Mesodermal cell (in vitro differentiated cells): ENCODE measurements around the gene CCND2.
A peak's percentile ranks its signal among the peaks of the same experiment; 100 is the strongest.

Experiments
- H3K27ac ChIP-seq: 2 replicates; pipeline ENCODE4 v1.7.0; 2013; ENCODE audit warnings: mild to moderate bottlenecking, low read depth, low read length, moderate library complexity; ENCODE audit not compliant: severe bottlenecking
- H3K36me3 ChIP-seq: 2 replicates; pipeline ENCODE4 v1.7.1; 2013; ENCODE audit warnings: mild to moderate bottlenecking, low read length, moderate library complexity; ENCODE audit not compliant: control insufficient read depth, insufficient read depth
- H3K4me1 ChIP-seq: one replicate; pipeline ENCODE4 v1.7.1; 2013; ENCODE audit warnings: mild to moderate bottlenecking, low read length; ENCODE audit not compliant: insufficient read depth, control insufficient read depth, poor library complexity, severe bottlenecking
- H3K4me3 ChIP-seq: 2 replicates; pipeline ENCODE4 v1.7.0; 2013; ENCODE audit warnings: low read length, control low read depth, mild to moderate bottlenecking; ENCODE audit not compliant: insufficient read depth, poor library complexity, severe bottlenecking; ENCODE audit errors: extremely low read depth
- H3K9me3 ChIP-seq: 2 replicates; pipeline ENCODE4 v1.7.1; 2013; ENCODE audit warnings: mild to moderate bottlenecking, low read length, moderate library complexity; ENCODE audit not compliant: control insufficient read depth
- WGBS, 2 experiments: methylation state at CpG; one replicate each; pipeline ENCODE4 v1.1.5; 2013; ENCODE audit warnings: missing lambda C conversion rate in 2 of 2; ENCODE audit not compliant: insufficient coverage in 2 of 2; 5-methylcytosine and 5-hydroxymethylcytosine counted together

Gene CCND2

DNA sequence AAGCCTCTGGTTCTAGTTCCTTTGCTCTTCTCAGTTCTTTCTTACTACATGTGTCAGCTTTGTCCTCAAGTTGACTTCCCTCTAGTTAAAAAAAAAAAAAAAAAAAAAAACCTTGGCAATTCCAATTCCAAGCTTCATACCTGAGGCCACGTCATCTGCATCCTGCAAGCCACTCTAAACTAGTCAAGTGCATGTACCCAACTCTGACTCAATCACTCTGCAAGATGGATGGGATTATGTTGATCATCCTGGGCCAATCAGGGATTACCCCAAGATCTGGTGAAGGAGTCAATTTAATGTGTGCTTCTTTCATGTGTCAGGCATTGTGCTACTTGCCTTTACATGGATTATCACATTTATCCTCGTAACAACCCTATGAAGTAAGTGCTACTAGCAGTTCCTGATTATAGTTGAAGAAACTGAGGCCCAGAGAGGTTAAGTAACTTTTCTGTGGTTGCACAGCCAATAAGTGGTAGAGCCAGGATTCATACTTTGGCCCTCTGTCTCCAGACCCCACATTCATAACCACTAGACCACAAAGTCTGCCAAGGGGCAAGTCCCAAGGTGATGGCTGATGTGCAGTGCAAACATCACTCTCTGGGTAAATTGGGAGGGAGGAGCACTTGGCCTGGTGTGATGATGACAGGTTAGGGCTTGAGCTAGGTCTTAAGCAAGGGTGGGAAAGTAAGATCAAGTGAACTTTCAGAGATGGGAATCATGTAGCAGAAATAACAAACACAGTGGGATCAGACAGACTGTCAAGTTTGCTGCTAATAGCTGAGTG, 17.3 kb upstream of the CCND2 start:
- H3K36me3 ChIP-seq, result no peaks in the 10 kb centered on the region
- WGBS, 2 experiments, result 100% methylated on average over 2 of the region's 2 CpGs; no CpG with 5 or more reads in 1 of the 2 experiments
- H3K9me3 ChIP-seq, result peaks cover 6% of the 10 kb centered on the region
- peaks cover 4% of the 10 kb centered on the region for H3K4me1 ChIP-seq
- H3K4me3 ChIP-seq, result no peak overlapping the region
- no peak overlapping the region for H3K27ac ChIP-seq

DNA sequence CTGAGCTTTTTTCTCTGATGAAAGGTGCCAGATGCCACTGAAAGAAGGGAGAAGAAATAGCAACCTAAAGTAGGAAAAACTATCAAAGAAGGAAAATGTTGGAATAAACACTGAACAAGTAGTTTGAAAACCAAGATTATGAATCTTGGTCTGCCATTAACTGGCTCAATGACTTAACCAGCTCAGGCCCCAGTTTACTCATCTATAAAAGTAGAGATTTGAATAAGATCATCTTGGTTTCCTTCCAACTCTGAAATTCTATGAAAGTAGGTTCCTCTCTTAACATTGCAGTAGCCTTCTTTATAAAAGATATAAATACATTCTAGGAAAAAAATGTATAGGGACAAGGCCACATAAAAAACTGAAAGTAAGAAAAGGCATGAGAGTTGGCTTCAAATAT, 16.1 kb upstream of the CCND2 start:
- H3K4me3 ChIP-seq, result no peak overlapping the region
- H3K27ac ChIP-seq, result no peak overlapping the region
- no peaks in the 10 kb centered on the region for H3K36me3 ChIP-seq
- H3K4me1 ChIP-seq, result no peaks in the 10 kb centered on the region
- H3K9me3 ChIP-seq, result peaks cover 6% of the 10 kb centered on the region

DNA sequence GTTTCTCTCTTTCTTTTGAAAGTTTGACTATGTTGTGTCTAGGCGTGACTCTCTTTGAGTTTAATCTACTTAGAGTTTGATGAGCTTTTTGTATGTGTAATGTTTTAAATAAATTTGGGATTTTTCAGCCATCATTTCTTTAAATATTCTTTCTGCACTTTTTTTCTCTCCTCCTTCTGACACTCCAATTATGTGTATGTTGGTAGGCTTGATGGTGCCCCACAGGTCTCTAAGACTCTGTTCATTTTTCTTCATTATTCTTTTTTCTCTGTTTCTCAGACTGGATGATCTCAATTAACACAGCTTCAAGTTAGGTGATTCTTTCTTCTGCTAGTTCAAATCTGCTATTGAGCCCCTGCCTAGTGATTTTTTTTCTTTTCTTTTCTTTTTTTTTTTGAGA, 14.5 kb upstream of the CCND2 start:
- Histone ChIP-seq H3K4me1 (no peaks in the 10 kb centered on the region), H3K36me3 (no peaks in the 10 kb centered on the region), H3K27ac (no peak overlapping the region), H3K4me3 (no peak overlapping the region), H3K9me3 (peaks cover 6% of the 10 kb centered on the region)
- WGBS, 2 experiments, result no CpG with 5 or more reads among the region's 1 CpG

DNA sequence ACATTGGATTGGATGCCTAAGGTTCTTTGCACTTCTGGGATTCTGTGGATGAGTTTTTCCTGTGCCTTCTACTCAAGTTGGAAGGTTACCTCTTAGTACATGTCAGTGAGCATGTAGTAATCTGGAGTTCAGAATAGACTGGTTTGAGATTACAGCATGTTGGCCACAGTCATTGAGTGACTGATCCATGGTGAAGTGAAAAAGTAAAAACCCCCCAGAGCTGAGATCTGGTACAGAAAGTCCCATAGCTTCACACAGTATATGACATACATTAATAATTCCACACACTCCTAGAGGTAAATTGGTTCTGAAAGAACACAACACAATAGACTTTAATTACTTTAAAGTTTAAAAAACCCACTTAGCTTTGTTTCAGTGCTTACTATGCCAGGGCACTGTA, 11.9 kb upstream of the CCND2 start:
- peaks cover 6% of the 10 kb centered on the region for H3K9me3 ChIP-seq
- no peaks in the 10 kb centered on the region for H3K36me3 ChIP-seq
- peaks cover 7% of the 10 kb centered on the region for H3K4me1 ChIP-seq
- no peak overlapping the region for H3K4me3 ChIP-seq
- no peak overlapping the region for H3K27ac ChIP-seq

DNA sequence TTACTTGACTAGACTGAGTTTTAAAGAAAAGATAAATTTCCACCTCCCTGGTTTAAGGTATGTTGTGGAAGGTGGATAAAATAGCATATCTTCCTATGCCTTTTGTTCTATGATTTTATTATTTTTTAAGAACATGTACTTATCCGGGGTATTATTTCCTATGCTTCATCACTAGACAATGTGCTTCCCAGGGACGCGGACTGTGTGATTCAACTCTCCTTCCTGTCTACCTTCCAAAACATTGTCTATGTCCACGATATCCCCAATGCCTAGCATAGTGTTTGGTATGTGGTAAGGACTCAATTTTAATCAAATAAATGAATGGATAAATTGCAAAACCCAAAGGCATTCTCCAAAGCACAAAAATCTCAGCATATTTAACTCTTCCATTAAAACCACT, 8.3 kb upstream of the CCND2 start:
- Histone ChIP-seq H3K4me3 (no peak overlapping the region), H3K9me3 (no peaks in the 10 kb centered on the region), H3K27ac (no peak overlapping the region), H3K36me3 (no peaks in the 10 kb centered on the region), H3K4me1 (peaks cover 14% of the 10 kb centered on the region)
- WGBS, 2 experiments, result no CpG with 5 or more reads among the region's 4 CpGs

DNA sequence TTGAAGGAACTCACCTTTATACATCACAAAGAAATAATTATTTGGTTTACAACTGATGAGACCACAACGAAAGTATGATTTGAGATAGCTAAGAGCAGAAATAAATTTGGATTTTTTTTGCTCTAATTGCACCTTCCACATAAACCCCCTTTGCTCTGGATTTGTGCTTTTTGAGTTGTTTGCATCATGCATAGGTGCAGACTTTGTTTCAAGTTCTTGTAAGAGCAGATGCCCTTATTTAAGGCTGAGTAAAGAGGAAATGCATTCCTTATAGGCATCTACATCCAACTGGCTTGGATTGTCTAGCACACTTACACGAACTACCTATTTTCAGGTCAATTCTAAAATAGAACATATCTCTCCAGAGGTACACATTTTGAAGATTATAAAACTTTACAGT, 6.6 kb upstream of the CCND2 start:
- WGBS, 2 experiments, result 60 to 88% methylated on average over 1 of the region's 2 CpGs
- no peak overlapping the region for H3K27ac ChIP-seq
- no peaks in the 10 kb centered on the region for H3K36me3 ChIP-seq

DNA sequence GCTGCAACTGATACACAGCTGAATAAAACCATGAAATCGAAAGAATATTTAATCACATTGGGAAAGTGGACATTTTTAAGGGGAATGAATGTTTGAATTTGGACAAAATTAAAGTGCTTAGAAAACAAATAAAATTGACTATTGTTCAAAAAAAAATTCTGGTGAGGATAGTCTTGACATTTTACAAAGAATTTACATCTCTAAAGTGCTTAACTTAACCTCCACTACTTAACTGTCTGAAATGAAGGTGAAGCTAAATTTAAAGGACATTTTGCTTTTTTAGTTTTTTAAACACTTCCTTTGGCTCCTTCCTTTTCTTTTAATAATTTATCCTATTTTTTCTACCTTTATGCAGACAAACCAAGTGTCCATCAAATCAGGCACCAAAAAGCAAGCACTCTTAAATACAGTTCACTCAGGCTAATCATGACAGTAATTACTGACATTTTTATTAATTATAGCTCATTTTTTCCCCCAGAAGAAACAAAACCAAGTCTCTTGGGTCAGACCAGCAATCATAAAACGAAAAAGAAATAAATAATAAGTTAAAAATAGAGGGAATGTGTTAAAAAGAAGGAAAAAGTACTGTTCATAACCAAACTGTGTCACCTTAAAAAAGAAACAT, 5.7 kb upstream of the CCND2 start:
- Histone ChIP-seq H3K4me1 (peaks cover 17% of the 10 kb centered on the region), H3K27ac (no peak overlapping the region), H3K36me3 (no peaks in the 10 kb centered on the region), H3K9me3 (no peaks in the 10 kb centered on the region), H3K4me3 (no peak overlapping the region)
- no CpG with 5 or more reads among the region's 2 CpGs for WGBS, 2 experiments

More for the DNA sequence above, 6.6 kb upstream of the CCND2 start:
- Histone ChIP-seq H3K9me3 (no peaks in the 10 kb centered on the region), H3K4me1 (peaks cover 17% of the 10 kb centered on the region), H3K4me3 (no peak overlapping the region)

DNA sequence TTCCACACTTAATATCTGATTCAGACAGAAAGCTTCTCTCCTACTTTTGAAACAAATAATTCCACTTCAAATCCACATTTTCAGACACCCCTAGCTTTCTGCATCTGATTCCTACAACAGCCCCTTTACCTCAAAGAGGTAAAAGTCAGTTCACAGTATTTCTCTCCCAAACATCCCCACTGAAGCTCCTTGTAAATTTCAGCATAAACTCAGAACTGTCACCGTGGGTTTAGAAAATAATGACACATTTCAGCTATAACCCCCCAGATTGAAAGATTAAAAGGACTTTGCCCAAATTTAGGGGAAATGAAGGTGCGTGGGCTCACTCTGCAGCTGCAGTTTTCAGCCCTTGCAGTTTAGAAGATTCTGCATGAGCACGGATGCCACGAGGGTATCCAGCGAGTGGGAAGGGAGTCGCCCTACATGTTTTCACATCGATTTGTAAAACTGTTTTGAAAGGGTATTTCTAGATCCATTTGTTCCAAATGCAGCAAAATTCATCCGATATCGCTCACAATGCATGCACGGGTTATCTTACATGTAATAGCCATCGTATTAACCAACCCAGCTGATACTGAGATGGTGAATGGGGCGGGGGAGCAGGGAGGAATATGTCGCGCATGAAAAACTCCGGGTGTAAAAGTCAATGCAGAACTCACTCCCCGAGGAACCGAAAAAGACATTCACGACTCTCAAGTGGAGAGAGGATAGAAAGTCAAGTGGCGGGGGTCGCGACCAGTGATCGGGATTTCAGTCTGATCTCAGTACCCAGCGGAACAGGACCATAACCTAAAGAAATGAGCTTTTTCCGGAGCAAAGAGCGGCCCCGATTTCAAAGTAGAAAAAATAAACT, 5.0 kb upstream of the CCND2 start:
- Histone ChIP-seq H3K36me3 (no peaks in the 10 kb centered on the region), H3K9me3 (no peaks in the 10 kb centered on the region), H3K27ac (peak overlapping the region; percentile 43), H3K4me1 (peaks cover 17% of the 10 kb centered on the region), H3K4me3 (peak overlapping the region; percentile 99)
- WGBS, 2 experiments, result 1 to 2% methylated on average over 13 to 19 of the region's 26 CpGs

DNA sequence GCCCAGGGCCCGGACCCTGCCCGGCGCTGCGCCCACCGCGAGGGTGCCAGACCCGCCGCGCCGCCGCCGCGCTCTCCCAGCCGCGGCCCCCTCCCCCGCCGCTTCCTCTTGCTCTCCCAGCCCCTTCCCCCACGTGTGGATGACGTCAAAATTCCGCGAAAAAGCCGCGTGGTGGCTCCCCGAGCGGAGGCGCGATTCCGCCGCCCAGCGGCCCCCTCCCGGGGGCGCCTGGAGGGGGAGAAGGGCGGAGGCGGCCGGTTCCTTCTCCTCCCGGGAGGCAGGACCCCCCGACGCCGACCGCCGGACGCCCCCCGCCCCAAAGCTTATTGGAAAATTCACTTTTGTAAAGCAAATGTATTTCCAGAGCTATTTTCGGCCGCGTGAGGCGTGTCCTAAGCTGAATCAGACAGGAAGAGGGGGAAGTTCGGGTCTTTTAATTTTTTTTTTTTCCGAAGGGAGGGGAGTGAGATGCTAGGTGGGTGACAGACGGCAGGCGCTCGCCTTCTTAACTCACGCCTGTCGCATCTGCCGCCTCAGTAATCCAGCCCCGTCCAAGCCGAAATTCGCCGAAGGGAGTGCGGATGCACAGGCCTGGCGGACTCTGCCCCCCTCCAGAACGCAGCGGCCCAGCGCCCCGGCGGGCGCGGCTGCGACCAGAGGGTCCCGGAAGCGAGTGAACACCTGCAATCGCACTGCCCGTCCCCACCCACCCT, 4.1 kb upstream of the CCND2 start:
- Histone ChIP-seq H3K9me3 (no peaks in the 10 kb centered on the region), H3K27ac (peak overlapping the region; percentile 82)
- WGBS, 2 experiments, result 0% methylated on average over 45 of the region's 73 CpGs

DNA sequence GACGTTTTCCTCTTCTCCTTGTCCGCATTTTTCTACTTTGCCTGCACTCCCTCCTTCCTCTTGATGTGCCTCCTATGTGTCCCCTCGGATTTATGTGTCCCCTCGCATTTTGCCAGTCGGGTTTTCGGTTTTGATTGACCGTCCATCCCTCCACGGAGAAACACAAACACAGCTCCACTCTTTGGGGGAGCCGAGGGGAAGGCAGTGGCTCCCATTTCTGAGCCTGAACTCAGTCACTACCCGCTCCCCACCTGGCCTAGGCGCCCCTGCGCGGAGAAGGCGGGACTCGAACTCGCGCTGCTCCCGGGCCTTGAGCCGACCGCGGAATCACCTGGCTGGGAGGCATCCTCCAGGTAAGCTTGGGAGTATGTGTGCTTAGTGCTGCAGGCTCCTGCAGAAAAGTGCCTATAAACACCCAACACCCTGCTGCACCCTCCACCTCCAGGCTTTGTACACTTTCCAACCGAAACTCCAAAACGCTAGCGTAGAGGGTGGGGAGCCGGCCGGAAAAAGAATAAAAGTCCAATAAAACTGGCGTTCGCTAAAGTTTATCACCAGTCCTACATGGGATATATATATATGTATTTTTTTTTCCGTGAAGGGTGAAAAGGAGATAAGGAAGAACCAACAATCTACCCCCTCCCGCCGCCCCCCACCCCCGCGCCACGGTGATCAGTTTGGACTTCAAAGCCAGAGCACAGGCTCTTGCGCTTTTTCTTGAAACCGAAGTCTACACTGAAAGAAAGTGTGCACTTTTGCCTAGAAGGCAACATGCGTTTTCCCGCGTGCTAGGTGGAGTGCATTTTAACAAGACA, 3.3 kb upstream of the CCND2 start:
- 1 to 3% methylated on average over 16 to 18 of the region's 39 CpGs for WGBS, 2 experiments

More for the DNA sequence above, 4.1 kb upstream of the CCND2 start:
- peak overlapping the region; percentile 99 for H3K4me3 ChIP-seq
- H3K4me1 ChIP-seq, result peaks cover 17% of the 10 kb centered on the region
- no peaks in the 10 kb centered on the region for H3K36me3 ChIP-seq

More for the DNA sequence above, 3.3 kb upstream of the CCND2 start:
- H3K27ac ChIP-seq, result peak overlapping the region; percentile 81
- H3K4me3 ChIP-seq, result peak overlapping the region; percentile 99
- peaks cover 14% of the 10 kb centered on the region for H3K4me1 ChIP-seq
- no peaks in the 10 kb centered on the region for H3K9me3 ChIP-seq
- H3K36me3 ChIP-seq, result no peaks in the 10 kb centered on the region
